NOMO-1 treated with DMSO at 0.1 percent for 48 hours (cell line): ENCODE results near the gene CIT.

Experiments used
- DNase-seq: peaks from one replicate; lab custom pipeline; 2025; ENCODE audit not compliant: unreplicated experiment; lab: John Stamatoyannopoulos, UW

CIT gene

GRCh38 chr12:119705182-119705581 lies 171.9 kb downstream of the CIT start:
- DNase-seq: no peak

- no peak for DNase-seq
These were observed 172.9 kb downstream of the CIT start for GRCh38 chr12:119704065-119704747.

- DNase-seq: no peak
These were observed 177.0 kb downstream of the CIT start for GRCh38 chr12:119700078-119700477.

DNA sequence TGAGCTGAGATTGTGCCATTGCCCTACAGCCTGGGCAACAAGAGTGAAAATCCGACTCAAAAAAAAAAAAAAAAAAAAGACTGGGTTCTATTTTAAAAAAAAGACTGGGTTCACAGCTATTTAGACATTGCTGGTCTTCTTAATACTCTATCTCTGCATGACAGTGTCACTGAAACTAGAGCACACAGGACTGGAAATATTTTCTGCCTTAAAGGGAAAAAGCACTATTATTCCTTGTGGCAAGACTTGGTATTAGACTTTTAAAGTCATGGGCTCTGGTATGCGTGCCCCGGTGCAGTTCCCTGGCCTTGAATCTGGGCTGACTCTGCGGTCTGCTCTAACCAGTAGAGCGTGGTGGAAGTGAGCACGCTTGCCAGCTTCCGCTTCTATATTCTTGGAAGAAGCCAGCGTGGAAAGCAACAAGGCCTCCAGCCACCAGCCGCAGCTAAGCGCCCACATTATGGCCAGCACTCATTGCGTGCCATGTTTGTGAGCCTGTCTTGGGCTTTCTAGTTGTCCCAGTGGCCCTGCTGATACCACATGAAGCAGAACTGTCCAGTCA lies 177.8 kb downstream of the CIT start:
- DNase-seq: no peak

- DNase-seq: no peak
These were observed 180.2 kb downstream of the CIT start for GRCh38 chr12:119696943-119697342.

DNA sequence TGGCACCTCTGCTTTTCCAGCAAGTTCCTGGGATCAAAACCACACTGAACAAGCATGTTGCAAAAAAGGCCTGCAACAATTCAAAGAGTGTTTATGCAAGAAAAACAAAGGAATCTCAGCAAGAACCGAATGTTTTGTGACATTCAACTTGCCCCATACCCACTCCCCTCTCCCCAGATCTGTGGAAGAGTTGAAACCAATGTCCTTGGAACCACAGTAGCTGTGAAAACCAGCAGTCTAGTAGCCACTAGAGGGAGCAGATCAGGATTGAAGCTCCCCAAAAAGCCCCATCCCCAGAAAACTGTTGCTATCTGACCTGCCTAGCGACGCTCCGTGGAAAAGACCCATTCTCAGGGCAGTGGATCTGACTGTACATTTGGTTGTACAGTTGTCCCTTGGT lies 182.1 kb downstream of the CIT start:
- no peak for DNase-seq

- DNase-seq: no peak
These were observed 183.0 kb downstream of the CIT start for GRCh38 chr12:119694111-119694510.

DNA sequence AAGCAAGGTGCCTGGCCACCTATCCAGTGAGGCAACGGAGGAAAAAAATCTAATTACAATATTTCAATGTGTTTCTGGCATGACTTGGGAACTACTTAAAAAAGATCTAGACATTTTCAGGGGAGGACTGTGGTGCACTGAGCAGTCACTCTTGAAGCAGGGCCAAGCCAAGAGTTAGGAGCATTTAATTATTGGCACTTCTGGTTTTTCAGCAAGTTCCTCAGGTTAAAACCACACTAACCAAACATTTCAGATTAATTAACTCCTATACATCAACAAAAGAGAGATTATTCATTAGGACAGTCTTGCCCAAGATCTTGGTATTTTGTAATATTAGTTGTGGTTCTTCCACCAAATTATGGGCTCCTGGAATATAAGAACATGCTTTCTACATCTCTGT lies 183.6 kb downstream of the CIT start:
- peak; percentile 19 for DNase-seq

DNA sequence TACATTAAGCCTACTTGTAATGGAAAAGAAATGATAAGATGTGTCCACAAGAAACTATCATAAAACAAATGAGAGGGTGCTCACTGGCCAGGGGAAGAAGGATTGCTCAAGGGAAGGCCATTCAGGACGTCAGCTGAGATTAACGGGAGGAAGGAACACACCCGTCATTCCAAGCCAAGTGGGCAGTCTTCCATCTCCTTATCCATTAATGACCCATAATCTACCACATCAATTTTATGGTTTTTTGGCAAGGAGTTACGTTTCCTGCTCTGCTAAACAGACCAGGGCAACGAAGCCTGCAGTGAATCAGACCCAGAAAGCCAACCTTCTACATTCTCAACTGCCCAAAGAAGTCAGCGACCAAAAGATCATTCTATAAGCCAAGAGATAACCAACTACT lies 184.1 kb downstream of the CIT start:
- DNase-seq: no peak

DNA sequence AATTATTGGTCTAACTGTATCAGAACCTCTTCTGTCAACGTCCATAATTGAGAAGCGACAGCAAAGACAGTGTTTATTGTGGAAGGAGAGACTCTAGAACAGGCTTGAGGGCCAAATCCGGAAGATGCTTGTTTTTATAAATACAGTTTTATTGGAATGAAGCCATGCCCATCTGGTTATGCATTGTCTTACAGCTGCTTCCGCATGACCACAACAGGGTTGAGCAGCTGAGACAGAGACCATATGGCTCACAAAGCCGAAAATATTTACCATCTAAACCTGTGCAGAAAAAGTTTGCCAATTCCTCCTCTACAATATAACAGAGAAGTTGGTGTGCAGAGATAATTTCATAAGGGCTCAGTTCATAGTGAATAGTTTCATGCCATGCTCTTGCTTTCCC lies 184.7 kb downstream of the CIT start:
- no peak for DNase-seq

GRCh38 chr12:119691202-119691810 lies 185.8 kb downstream of the CIT start:
- no peak for DNase-seq

DNA sequence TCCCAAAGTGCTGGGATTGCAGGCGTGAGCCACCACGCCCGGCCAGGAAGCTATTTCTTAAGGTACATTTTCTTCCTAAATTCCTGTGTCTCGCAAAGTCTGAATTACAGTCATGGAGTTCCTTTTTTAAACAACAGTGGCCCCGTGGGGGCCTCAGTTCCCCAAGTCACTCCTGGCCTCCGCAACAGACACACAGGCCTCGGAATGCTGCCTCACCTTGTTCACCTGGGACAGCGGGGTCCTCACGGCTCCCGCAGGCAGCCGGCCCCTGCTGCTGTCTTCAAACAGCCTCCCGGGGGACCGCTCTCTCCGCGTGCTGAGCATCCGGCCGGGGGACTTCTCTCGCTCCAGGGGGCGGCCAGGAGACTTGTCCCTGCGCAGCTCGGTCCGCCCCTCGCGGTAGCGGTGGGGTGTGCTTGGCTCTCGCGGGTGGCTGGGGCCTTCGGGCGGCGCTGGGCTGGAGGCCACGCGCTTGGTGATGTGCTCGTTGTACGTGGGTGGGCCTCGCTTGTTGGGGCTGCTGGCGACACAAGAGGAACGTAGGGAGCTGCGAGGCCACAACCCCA lies 187.1 kb downstream of the CIT start:
- no peak for DNase-seq

GRCh38 chr12:119687879-119688278 lies 189.2 kb downstream of the CIT start:
- DNase-seq: no peak

- no peak for DNase-seq
These were observed 189.7 kb downstream of the CIT start for GRCh38 chr12:119687406-119687805.

DNA sequence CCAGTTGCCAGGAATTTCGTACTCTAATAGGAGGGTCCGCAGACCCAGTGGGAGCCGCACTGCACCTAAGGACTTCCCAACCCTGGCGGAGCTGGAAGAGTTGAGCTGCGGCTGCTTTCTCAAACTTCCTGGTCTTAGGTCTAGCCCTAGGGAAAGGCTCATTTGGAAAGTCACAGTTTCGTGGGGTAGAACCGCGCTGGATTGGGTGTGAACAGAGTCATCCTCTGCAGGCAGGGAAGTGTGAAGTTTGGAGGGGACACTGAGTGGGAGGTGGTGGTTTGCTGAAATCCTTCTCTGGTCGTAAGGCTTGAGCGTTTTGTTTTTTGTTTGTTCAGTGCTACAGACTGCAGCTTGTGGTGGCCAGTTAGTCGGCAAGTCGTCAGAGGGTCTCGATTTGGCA lies 190.3 kb downstream of the CIT start:
- DNase-seq: no peak

- no peak for DNase-seq
These were observed 190.8 kb downstream of the CIT start for GRCh38 chr12:119686355-119686754.

GRCh38 chr12:119685375-119685774 lies 191.7 kb downstream of the CIT start:
- no peak for DNase-seq

GRCh38 chr12:119684711-119685369 lies 192.3 kb downstream of the CIT start:
- DNase-seq: no peak

DNA sequence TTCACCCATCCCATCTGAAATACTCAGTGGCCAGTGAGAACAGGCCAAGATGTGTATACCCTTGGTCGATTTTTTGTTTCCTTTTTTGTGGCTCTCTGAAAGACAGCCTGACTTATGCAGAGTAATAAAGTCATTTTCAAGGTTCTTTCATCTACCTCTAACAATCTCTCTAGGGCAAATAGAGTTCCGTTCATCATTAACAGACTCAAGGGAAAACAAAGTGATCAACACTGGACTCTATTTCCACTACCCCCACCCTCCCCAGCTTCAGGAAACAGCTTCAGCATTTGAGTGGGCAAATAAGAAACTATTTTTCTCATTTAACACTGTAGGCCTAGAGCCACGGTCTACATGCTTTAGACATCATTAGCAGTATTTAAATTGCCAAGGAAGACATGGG lies 193.3 kb downstream of the CIT start:
- no peak for DNase-seq

- no peak for DNase-seq
These were observed 193.7 kb downstream of the CIT start for GRCh38 chr12:119683413-119683812.

DNA sequence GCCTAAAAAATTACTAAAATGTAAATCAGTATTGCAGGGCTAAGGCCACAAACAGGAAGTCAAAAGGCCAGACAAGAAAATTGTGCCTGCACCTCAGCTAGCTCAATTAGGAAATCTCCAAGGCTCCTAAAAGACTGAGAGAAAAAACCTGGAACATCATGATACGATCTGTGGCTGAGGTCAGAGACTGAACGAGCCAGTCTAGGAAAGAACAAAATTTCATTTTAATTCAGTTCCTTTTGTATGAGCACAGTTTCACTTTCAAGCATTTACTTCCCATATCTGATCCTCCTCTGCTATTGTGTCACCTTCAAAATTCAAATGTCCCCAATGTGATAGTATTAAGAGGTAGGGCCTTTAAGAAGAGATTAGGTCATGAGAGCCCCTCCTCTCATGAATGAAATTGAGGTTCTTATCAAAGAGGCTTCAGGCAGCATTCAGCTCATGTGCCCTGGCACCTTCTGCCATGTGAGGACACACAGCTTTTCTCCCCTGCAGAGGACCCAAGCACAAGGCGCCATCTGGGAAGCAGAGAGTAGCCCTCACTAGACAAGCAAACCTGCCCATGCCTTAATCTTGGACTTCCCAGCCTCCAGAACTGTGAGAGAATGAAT lies 194.4 kb downstream of the CIT start:
- peak; percentile 85 for DNase-seq
